Stimulated activated CD8-positive, alpha-beta memory T cell treated with anti-CD3 and anti-CD28 coated beads, Interleukin-15, amount 100 ng/mL, for 1 hour (primary cell): ENCODE data around the gene PEX14.

Source experiments
- DNase-seq: peaks from one replicate; pipeline ENCODE4 v3.0.0-alpha.2; 2020; ENCODE audit warnings: low read depth

The PEX14 gene

DNA sequence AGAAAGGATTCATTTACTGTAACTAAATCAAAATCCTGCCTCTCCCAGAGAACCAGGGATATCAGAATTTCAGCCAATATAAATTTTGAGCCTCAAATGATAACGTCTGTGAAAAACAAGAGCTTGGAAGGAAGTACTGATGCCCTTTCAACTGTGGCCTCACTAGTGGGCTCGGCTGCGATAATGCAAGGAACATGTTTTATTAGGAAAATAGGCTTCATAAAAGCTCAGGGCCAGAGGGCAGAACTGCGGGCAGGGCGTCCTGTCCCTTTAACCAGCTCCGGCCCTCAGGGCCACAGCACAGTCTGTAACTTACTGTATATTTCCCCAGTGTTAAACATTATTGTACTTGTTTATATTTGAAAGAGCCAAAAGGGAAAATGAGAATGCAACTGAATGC lies 122.0 kb downstream of the PEX14 start:
- DNase-seq: no peak

DNA sequence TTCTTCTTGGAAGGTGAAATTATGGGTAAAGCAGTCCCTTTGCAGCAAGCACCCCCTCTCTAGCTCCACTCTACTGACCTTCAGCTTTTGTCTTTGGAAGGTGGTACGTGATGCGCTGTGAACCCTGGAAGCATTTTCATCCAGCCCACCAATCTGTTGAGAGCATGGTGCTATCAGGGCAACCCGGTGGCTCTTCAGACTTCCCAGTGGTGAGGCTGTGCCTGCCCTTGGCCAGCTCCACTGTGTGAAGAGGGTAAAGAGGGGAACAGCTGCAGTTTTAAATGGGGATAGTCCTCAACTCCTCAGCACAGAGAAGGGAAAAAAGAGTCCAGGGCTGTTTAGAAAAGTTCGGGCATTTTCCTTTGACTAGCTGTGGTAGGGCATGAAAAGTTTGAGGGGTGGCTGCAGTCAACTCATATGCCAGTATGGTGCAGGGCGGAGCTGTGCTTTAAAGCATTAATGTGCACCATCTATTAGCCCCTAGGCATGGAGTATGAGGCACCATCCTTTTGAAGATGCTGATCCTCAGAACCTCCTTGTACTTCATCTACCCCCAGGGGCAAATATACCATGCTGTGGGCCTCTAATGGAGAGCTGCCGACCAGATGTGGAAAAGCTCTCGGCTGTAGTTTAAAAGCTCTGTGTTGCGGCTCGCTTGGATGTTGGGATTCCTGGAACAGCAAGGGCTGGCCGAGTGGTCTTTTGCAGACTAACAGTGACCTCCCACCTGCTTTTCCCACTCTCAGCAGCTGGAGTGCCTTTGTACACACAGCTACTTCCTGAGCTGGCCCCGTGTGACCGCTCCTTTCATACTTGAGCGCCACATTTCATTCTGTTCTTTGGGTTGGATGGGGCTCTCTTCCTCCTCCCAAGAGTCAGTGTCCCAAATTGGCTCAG lies 123.0 kb downstream of the PEX14 start:
- DNase-seq: no peak

DNA sequence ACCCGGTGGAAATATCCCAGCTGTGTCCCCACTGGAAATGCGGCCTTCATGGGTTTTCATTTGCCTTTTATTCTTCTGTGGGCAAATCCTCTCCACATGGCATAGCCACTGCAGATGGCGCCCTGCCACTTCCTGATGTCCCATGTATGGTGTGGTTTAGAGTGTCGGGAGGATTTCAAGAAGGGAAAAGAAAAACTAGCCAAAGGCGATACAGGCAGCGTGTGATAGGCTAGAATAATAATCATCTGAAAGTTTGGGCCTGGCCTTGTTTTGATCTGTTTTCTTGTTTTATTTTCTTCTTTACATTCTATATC lies 123.6 kb downstream of the PEX14 start:
- DNase-seq: no peak

GRCh38 chr1:10599194-10599861 lies 124.6 kb downstream of the PEX14 start:
- DNase-seq: no peak

- DNase-seq: no peak
These were observed 126.8 kb downstream of the PEX14 start for GRCh38 chr1:10601342-10602070.

DNA sequence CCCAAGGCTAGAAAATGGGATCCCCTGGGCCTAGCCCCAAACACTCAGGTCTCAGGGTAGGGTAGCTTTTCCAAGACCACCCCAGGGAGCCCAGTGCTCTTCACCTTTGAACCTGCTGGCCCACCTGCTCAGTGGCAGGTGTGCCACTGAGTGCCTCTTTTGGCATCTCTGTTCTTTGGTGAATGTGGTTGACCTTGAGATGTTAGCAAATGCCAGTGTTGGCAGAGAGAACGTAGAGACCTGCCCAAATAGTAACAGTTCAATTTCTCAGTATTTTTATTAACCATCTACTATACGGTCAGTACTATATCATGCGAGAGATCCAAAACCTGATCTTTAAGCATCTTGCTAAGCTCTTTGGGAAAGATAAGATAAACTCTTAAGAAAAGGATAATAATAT lies 128.2 kb downstream of the PEX14 start:
- DNase-seq: no peak

GRCh38 chr1:10604966-10605365 lies 130.2 kb downstream of the PEX14 start:
- no peak for DNase-seq

DNA sequence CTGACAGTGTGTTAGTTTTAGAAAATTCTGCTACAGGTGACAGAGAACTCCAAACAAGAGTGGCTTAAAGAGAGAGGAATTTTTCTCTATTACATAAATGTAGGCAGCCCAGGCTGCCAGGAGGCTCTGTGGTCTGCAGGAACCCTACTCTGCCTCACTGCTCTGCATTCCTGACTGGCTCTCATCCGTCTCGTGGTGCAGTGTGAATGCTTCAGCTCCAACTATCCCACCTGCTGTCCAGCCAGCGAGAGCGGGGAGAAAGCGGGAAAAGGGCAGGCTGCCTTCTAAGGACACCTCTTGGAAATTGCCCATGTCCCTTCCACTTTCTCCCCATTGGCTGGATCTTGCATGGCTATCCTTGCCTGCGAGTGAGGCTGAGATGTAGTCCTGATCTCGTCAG lies 131.3 kb downstream of the PEX14 start:
- DNase-seq: no peak

- no peak for DNase-seq
These were observed 132.5 kb downstream of the PEX14 start for GRCh38 chr1:10607228-10607627.

DNA sequence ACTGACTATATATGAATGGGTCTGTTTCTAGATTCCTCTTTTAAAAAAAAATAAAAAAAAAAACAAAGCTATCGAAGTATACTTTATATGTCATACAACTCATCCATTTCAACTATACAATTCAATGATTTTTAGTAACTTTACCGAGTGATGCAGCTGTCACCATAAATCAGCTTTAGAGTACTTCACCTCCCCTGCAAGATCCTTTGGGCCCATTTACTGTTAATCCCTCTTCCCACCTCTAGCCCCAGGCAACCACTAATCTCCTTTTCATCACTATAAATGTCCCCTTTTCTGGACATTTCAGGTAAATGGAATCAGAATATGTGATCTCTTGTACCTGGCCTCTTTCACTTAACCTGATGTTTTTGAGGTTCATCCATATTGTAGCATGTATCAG lies 133.9 kb downstream of the PEX14 start:
- no peak for DNase-seq

DNA sequence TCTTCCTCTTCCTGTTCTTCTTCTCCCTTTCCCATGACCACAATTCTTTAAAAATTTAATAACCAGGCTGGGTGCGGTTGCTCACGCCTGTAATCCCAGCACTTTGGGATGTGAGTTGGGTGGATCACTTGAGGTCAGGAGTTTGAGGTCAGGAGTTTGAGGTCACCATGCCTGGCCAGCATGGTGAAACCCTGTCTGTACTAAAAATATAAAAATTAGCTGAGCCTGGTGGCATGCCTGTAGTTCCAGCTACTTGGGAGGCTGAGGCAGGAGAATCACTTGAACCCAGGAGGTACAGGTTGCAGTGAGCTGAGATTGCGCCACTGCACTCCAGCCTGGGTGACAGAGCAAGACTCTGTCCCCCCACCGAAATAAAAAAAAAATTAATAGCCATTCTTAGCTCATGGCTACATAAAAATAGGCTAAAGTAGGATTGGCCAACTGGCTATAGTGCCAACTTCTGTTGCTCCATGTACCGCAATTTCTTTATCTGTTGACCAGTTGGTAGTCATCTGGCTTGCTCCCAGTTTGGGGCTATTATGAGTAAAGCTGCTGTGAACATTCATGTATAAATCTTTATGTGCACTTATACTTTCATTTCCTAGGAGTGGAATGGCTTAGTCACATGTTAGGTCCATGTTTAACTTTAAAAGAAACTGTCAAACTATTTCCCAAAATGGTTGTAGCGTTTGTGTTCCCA lies 136.3 kb downstream of the PEX14 start:
- no peak for DNase-seq

DNA sequence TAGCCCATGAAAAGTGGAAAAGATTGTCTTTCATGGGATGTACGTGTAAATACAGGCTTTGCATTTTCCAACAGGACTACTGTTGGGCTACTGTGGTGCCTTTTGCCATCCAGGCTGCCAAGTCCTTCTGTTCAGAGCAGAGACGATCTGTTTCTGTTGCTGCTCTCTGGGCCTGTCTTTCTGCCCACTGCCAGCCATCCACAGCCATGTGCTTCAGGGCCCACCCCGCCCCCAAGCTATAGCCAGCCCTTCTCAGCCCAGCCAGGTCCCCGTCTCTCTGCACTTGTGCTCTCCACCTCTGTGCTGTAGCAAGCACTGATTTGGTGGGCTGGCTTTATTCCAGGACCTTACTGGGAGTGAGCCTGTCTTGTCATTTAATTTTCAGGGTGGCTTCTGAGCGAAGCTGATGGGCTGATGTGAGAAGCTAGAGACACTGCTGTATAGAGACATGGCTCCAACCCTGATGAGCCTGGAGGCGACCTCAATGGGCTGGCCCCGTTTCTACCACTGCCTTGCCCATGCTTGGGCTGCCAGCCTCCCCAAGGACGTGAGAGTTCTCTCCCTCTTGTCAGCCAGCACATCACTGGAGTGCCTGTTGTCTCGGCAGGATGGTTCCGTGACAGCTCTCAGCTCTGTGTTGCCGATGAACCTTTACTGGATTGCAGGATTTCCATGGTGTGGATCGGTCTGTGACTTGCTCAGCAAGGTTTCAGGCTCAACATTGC lies 137.8 kb downstream of the PEX14 start:
- DNase-seq: no peak

DNA sequence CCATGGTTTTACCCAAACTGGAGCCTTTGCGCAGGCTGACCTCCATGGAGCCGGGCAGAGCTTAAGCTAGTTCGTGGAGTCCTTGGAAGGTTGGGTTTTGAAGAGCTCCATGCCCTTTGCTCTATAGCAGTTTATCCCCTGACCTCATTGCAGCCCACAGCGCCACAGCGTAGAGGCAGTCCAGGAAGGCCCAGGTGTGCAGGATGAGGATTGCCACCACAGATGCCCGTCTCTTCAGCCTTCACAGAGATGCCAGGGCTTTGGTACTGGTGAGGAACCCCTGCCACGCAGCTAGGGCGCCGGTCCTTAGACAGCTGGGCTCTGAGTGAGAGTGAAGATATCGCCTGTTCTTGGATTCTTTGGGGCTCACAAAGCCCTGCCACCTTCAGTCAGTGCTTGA lies 138.6 kb downstream of the PEX14 start:
- no peak for DNase-seq

DNA sequence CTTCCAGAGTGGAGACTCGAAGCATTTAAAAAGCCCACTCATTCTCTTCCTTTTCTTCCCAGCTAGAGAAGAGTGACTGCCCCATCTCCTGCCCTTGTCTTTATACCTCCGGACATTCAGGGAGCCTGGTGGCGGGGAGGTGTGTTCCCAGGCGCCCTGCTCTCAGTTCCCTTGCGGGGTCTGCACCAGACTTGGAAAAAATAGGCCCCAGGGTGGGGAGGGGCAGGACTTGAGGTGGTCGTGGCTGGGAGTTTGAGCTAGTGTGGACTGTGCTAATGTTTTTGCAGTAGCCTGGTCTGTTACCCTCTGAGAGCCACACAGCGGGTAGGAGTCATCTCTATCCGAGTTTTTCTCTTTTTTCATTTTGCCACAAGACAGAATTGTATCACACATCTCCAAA lies 139.1 kb downstream of the PEX14 start:
- no peak for DNase-seq

GRCh38 chr1:10614377-10615225 lies 139.9 kb downstream of the PEX14 start:
- no peak for DNase-seq

- DNase-seq: no peak
These were observed 140.6 kb downstream of the PEX14 start for GRCh38 chr1:10615332-10615731.

DNA sequence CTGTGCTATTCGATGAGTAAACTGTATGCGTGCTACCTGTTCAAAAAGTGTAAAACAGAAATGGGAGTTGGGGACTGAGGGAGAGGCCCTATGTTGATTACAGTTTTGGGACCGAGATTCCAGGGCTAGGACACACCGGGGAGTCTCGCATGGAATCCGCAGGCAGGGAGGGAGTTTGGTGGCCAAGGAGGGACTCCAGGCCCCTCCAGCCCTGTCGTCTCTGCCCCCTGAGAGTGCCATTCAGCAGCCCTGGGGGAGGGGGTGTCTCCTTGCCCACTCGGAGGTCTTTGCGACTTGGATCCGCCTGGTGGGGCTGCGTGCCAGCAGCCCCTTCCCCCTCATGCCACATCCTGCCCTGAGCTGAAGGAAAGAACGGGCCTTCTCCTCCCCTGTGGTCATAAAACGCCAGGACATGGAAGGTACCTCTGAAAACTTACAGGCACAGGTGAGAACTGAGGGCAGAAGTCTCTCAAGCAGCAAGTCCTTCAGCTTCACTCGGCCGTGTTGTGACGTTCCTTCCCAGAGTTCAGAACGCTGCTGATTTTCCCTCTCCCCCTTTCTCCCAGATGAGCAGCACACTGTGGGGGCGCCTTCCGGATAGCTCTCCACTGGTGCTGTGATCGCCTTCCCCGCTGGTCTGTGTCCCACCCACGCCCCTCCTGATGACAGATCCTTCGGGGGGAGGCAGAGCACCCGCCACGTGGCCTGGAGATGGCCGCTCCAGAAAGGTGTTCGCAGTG lies 141.4 kb downstream of the PEX14 start:
- no peak for DNase-seq

- DNase-seq: no peak
These were observed 141.9 kb downstream of the PEX14 start for GRCh38 chr1:10616696-10617095.

DNA sequence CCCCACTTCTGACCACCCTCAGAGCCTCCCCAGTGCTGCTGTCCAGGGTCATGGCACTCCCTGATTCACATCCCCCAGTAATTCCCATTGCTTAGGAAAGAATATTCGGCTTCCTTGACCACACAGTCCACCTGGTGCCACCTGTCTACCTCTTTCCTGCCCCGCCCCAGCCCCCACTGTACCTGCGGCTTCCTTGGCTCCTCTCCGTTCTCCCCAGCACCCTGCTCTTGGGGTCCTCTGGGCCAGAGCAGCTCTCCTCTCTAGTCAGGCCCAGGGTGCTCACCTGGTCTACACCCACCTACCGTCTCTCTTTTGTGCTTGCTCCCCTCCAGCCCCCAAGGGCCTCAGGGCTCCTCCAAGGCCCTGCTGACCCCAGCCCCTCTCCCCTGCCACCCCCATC lies 142.6 kb downstream of the PEX14 start:
- no peak for DNase-seq
